Liver (tissue), 3 donors: ENCODE data around the gene OSBPL1A.

Experiments used
- ATF3 ChIP-seq: IDR thresholded peaks from 2 replicates; pipeline ENCODE4 v1.6.1; 2016; ENCODE audit warnings: antibody characterized with exemption
- GABPA ChIP-seq, 2 donors: IDR thresholded peaks in 1 of 2; conservative IDR thresholded peaks in 1 of 2; 2 replicates each; pipeline ENCODE4 v1.6.1; 2016; ENCODE audit warnings: antibody characterized with exemption in 2 of 2, mild to moderate bottlenecking in 1 of 2, moderate library complexity in 1 of 2
- RAD21 ChIP-seq, 2 donors: IDR thresholded peaks; 2 replicates each; pipeline ENCODE4 v1.6.1; 2016; ENCODE audit warnings: antibody characterized with exemption in 2 of 2, mild to moderate bottlenecking in 2 of 2
- TAF1 ChIP-seq: conservative IDR thresholded peaks from 2 replicates; pipeline ENCODE4 v1.6.1; 2016; ENCODE audit warnings: antibody characterized with exemption, mild to moderate bottlenecking
- TF ChIP-seq, protein P1 (sequence below): fragments of 150-350 bp; IDR thresholded peaks from 2 replicates; pipeline ENCODE4 v1.5.1; 2017; ENCODE audit warnings: improper control_type of control experiment, low read depth, low read length; ENCODE audit not compliant: missing input control
- donor health status: healthy.
- donor health status: healthy.

- TF ChIP-seq RAD21 (IDR thresholded peaks at IDR 0.05) (no peak), TAF1 (no peak), GABPA (IDR thresholded peaks at IDR 0.05 in 1 of 2, conservative IDR thresholded peaks at IDR 0.05 in 1 of 2) (no peak), ATF3 (no peak)
- TF ChIP-seq, protein P1, sequence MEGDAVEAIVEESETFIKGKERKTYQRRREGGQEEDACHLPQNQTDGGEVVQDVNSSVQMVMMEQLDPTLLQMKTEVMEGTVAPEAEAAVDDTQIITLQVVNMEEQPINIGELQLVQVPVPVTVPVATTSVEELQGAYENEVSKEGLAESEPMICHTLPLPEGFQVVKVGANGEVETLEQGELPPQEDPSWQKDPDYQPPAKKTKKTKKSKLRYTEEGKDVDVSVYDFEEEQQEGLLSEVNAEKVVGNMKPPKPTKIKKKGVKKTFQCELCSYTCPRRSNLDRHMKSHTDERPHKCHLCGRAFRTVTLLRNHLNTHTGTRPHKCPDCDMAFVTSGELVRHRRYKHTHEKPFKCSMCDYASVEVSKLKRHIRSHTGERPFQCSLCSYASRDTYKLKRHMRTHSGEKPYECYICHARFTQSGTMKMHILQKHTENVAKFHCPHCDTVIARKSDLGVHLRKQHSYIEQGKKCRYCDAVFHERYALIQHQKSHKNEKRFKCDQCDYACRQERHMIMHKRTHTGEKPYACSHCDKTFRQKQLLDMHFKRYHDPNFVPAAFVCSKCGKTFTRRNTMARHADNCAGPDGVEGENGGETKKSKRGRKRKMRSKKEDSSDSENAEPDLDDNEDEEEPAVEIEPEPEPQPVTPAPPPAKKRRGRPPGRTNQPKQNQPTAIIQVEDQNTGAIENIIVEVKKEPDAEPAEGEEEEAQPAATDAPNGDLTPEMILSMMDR: no peak
Measured at GRCh38 chr18:24368749-24369148, 28.9 kb downstream of the OSBPL1A start.
